NCI-H1694 treated with DMSO at 0.1 percent for 48 hours (cell line): ENCODE data around the gene ZIC5.
"Not testable (repeated sequence)": the region's sequence is repeated elsewhere in the genome, so short reads cannot be mapped to it uniquely, and the experiment has no call there.

Source experiments
- DNase-seq: peaks from one replicate; lab custom pipeline; 2025; lab: John Stamatoyannopoulos, UW

ZIC5 gene

DNA sequence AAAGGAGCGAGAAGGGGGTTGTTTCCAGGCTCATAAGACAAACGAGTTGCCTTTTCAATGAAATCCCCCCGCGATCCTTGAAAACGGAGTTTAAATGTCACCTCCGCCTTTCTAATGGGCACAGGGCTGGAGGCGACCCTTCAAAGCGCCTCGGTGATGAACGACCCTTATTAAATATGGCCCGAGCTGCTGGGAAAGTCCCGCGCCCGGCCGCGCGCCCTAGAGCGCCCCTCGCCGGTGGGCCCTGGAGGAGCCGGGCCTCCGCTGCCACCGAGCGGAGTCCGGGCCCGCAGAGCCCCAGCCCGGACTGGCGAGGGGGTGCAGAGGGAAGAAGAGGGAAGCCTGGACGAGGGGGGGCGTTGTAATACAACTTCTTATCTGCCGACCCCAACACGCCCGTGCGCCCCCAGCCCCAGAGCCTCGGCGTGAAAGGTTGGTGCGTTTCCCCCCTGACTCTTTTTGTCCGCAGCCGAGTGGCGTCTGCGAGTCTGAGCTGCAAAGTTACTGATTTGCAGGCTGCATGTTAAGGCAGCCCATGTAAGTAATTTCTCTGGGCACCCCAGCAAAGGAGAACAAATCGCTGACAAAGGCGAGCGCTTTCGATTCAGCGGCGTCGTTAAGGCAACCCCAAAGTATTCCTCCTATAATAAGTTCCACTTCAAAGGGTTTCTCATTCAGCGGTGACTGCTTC, 11.9 kb downstream of the ZIC5 start:
- no peak for DNase-seq

DNA sequence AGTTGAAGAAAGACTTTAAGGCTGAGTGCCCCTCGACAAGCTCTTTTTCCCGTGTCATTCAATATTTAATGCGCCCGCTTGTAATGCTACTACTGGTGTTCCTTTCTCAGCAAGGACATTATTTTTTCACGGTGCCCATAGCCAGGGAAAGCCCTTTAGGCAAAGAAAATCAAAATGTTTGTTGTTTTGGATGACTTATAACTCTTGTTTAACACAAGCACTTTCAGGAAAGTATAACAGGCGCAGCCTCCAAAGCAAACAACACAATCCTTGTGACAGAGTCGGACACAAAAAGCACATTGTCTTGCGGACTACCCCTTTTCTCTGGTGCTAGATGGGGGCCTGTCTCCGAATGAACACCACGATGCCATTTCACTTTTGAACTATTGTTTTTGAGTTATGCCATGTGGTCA, 12.4 kb downstream of the ZIC5 start:
- no peak for DNase-seq

GRCh38 chr13:99958406-99959126, 13.0 kb downstream of the ZIC5 start:
- DNase-seq, result no peak

DNA sequence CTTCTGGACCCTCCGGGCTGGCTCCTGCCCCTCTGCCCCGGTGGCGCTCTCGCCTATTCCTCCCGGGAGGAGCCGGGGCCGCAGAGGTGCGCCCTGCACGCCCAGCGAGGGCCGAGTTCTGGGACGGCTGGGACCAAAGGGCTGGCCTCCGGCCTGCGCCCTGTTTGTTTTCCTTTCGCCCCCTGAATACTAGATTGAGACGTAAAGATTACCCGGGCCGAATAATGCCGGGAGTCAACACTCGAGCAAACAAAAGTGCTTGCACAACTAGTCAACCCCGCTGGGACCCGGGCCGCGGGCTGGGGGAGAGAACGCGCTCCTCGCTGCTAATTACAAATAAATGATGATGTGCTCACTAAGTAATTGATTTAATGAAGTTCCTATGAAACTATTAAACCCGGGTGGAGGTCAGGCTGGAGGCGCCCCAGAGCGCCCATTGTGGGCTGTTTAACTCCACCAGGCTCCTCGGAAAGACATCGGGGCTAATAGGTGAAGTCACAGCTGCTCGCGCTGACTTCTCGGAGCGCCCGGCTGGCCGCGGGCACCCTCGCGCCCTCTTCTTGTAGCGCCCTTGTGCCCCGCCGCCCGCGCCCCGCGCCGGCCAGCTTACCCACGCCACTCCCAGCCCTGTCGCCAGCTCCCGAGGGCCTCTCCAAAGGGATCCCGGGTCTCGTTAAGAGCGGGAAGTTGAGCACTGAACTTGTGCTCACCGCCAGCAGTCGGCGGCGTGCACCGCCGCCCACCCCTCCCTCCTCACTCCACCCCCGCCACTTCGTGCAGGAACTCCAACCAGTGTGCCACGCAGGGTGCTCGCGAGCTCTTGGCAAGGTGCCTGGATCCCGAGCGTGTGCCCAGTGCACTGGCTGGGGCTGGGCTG, 14.9 kb downstream of the ZIC5 start:
- no peak for DNase-seq

GRCh38 chr13:99955747-99956472, 15.7 kb downstream of the ZIC5 start:
- DNase-seq, result no peak

DNA sequence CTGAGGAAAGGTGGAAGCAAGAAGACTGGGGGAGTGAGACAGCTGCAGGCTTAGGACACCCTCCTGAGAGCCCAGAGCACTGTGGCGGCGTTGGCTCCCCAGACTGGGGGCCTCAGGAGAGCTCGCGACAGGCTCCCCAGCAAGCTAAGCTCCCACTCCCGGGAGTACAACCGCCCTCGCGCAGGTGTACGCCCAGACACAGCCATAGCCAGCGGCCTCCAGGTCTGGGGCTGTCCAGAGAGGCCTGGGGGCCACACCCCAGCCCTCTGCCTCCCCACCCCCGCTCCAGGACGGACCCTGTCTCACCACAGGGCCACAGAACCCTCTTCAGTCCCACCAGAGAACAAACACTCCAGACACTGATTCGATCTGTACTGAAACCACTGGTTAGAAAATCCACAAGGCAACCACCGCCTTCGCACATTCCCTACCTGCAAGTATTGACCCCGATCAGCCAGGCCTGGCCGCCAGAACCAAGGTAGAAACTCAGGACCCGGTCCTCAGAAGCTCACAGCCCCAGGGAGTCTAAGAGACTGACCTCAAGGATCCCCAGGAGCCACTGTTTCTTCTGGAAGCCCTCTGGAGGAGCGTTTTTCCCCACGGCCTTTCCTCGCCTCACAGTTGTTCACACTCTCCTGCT, 16.3 kb downstream of the ZIC5 start:
- no peak for DNase-seq

- no peak for DNase-seq
These were observed 18.3 kb downstream of the ZIC5 start for GRCh38 chr13:99953138-99953755.

DNA sequence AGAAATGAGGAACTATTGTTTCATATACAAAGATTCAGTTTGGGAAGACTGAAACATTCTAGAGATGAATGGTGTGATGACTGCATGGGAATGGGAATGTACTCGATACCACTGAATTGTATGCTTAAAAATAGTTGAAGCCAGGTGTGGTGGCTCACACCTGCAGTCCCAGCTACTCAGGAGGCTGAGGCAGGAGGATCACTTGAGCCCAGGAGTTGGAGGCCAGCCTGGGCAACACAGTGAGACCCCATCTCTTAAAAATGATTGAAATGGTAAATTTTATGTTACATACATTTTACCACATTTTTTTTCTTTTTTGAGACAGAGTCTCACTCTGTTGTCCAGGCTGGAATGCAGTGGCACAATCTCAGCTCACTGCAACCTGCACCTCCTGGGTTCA, 19.9 kb downstream of the ZIC5 start:
- not testable (repeated sequence) for DNase-seq

GRCh38 chr13:99949679-99950413, 21.7 kb downstream of the ZIC5 start:
- DNase-seq, result no peak

- DNase-seq, result no peak
These were observed 22.5 kb downstream of the ZIC5 start for GRCh38 chr13:99948907-99949678.

DNA sequence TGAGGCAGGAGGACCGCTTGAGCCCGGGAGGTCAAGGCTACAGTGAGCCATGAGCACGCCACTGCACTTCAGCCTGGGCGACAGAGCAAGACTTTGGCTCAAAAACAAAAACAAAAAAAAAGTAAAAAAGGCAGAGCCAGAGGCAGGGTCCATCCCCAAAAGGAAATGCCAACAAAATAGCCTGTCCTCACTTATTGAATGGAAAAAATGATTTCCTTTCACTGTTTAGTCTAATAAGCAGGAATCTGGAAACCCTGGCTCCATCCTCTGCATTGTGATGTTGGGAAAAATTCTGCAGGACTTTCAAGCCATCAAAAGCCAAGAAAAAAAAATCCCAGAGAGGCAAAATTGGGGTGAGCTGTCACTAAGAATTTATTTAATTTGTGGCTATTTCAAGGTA, 23.2 kb downstream of the ZIC5 start:
- no peak for DNase-seq

- DNase-seq, result no peak
These were observed 23.9 kb downstream of the ZIC5 start for GRCh38 chr13:99947666-99948065.

GRCh38 chr13:99945515-99945914, 26.1 kb downstream of the ZIC5 start:
- not testable (repeated sequence) for DNase-seq

DNA sequence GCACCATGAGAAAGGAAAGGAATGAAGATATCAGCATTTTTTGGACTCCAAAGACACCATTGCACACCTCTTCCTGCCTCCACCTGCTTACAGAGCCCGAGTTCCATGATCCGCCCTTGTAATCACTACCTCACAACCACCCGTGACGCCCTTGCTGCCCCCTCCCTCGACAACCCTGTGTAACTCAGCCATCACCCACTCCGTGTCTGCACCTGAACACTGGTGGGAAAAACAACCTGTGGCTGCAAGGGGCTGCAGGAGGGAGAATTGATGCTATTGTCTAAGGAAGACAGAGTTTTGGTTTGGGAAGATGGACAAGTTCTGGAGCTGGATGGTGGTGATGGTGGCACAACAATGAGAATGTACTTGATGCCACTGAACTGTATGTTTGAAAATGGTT, 27.0 kb downstream of the ZIC5 start:
- no peak for DNase-seq

DNA sequence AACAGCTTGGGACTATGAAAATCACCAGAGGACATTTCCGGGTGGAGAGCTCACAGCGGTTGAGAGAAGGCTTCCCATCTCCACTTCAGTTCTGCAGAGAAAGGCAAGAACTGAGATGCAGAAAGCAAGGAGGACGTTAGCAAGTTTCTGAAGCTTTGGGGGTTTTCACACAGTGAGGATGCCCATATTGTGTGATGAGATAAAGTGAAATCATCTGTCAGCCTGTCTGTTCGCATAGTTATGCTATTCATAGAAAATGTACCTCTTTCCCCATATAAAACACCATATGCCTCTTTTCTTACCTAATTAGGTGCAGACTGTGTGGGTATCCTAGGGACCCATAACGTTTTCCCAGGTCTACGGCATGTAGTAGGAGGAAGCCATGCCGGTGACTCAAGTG, 27.5 kb downstream of the ZIC5 start:
- peak; percentile 13 for DNase-seq

GRCh38 chr13:99941911-99942310, 29.7 kb downstream of the ZIC5 start:
- no peak for DNase-seq

DNA sequence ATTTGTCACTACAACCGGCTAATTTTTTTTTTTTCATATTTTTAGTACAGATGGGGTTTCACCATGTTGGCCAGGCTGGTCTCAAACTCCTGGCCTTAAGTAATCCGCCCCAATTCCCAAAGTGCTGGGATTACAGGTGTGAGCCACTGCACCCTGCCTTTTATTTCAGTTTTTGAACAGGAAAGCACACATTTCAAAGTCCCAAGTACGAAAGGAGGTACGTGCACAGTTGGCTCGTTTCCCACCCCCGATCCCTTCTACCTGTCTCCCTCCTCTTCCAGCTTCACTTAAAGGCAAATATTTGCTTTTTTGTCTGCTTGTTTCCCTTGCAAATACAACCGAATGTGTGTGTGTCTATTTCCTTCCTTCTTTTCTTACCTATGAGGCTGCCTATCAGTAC, 30.5 kb downstream of the ZIC5 start:
- DNase-seq, result no peak

DNA sequence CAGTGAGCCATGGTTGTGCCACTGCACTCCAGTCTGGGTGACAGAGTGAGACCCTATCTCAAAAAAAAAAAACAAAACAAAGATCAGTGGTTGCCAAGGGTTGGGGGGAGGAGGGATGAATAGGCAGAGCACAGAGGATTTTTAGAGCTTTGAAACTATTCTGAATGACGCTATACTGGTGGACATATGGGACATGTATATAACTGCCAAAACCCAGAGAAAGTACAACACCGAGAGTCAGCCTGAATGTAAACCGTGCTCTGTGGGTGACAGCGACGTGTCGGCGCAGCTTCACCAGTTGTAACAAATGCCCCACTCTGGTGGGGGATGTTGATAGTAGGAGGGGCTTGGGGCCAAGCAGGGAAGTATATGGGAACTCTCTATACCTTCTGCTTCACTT, 32.9 kb downstream of the ZIC5 start:
- DNase-seq, result no peak

GRCh38 chr13:99935772-99936171, 35.8 kb downstream of the ZIC5 start:
- no peak for DNase-seq

DNA sequence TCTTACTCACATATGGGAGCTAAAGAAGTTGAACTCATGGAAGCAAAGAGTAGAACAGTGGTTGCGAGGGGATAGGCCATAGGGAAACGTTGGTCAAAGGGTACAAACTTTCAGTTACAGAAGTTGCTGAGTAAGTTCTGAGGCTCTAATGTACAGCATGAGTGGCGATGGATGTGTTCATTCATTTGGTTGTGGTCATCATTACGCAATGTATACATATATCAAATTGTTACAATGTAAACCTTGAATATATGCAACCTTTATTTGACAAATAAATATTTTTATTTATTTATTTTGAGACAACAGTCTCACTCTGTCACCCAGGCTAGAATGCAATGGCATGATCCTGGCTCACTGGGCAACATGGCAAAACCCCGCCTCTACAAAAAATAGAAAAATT, 38.7 kb downstream of the ZIC5 start:
- DNase-seq, result no peak
